Measurements from ENCODE around the gene MOSPD2.

DNA sequence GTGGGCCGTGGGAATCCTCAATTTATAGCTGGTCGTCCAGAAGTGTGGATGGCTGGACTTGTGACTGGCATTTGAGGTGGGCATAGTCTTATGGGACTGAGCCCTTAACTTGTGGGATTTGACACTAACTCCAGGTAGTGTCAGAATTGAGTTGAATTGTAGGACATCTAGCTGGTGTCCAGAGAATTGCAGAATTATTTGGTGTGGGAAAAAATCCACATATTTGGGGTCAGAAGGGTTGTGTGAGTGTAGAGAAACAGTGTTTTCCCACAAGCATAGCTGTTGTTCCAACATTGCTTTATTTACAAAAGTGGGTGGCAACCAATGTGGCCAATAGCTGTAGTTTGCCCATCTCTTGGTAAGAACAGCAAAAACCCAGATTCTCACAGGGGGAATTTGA is 91.3 kb downstream of the MOSPD2 start:
- TF ChIP-seq, protein P1, sequence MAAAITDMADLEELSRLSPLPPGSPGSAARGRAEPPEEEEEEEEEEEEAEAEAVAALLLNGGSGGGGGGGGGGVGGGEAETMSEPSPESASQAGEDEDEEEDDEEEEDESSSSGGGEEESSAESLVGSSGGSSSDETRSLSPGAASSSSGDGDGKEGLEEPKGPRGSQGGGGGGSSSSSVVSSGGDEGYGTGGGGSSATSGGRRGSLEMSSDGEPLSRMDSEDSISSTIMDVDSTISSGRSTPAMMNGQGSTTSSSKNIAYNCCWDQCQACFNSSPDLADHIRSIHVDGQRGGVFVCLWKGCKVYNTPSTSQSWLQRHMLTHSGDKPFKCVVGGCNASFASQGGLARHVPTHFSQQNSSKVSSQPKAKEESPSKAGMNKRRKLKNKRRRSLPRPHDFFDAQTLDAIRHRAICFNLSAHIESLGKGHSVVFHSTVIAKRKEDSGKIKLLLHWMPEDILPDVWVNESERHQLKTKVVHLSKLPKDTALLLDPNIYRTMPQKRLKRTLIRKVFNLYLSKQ (tag by site-specific recombination; IDR thresholded peaks at IDR 0.05; ENCODE audit: borderline replicate concordance) = no peak
- no peak for TF ChIP-seq REST (tag by site-specific recombination; IDR thresholded peaks at IDR 0.05)
- no peak for TF ChIP-seq ZNF677 (tag by site-specific recombination; IDR thresholded peaks at IDR 0.05)
- TF ChIP-seq, protein P2, sequence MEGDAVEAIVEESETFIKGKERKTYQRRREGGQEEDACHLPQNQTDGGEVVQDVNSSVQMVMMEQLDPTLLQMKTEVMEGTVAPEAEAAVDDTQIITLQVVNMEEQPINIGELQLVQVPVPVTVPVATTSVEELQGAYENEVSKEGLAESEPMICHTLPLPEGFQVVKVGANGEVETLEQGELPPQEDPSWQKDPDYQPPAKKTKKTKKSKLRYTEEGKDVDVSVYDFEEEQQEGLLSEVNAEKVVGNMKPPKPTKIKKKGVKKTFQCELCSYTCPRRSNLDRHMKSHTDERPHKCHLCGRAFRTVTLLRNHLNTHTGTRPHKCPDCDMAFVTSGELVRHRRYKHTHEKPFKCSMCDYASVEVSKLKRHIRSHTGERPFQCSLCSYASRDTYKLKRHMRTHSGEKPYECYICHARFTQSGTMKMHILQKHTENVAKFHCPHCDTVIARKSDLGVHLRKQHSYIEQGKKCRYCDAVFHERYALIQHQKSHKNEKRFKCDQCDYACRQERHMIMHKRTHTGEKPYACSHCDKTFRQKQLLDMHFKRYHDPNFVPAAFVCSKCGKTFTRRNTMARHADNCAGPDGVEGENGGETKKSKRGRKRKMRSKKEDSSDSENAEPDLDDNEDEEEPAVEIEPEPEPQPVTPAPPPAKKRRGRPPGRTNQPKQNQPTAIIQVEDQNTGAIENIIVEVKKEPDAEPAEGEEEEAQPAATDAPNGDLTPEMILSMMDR (tag by site-specific recombination; IDR thresholded peaks at IDR 0.05) = no peak
- TF ChIP-seq GFI1B (tag by site-specific recombination; IDR thresholded peaks at IDR 0.05) = no peak
- TF ChIP-seq ZNF398 (tag by site-specific recombination; IDR thresholded peaks at IDR 0.05) = no peak
- no peak for TF ChIP-seq ZNF112 (tag by site-specific recombination; IDR thresholded peaks at IDR 0.05)
- TF ChIP-seq ZNF391 (tag by site-specific recombination; IDR thresholded peaks at IDR 0.05; ENCODE audit: borderline replicate concordance, low read depth) = no peak
- no peak for TF ChIP-seq GLI4 (tag by site-specific recombination; IDR thresholded peaks at IDR 0.05)

All from HEK293 (cell line).